OCI-LY7 (cell line): ENCODE results near the gene MAN1C1.

ENCODE experiments used
- CTCF ChIP-seq: fragments of 200-600 bp; sonication (generic); conservative IDR thresholded peaks from 2 replicates; pipeline ENCODE4 v1.5.1; 2014; ENCODE audit warnings: mild to moderate bottlenecking, antibody characterized with exemption, low read length, moderate library complexity, mixed read lengths
- EZH2phosphoT487 ChIP-seq: fragments of 200-600 bp; sonication (generic); IDR thresholded peaks from 2 replicates; pipeline ENCODE4 v1.6.1; 2018; ENCODE audit warnings: low read depth, borderline replicate concordance, mild to moderate bottlenecking, mixed run types, antibody characterized with exemption, low read length, moderate library complexity, mixed read lengths

DNA sequence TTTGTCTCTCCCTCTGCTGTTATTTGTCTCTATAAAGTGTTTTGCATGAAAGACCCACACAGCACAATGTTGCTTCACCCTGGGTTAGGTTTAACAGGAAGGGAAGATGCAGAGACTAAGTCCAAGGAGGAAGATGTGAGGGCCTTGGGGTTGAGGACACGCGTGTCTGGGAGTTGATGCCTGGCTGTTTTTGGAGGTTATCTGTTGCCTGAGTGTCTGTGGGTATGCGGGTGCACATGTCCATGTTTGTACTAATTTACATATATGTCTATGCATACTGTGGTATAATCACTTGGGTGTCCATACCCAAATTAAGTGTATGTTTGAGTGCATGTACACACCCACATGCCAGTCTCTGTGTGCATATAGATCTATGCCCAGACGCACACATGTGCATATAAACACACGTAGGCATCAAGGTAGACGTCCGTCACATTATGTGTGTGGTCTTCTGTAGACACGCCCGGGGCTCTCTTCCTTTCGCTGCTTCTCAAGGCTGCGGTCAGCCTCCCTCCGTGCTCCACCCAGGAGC lies 962 bp upstream of the MAN1C1 start:
- TF ChIP-seq CTCF (no peak), EZH2phosphoT487 (no peak)
